ENCODE results near the gene UBASH3B. TPM values are rescaled to one million over a fixed set of nuclear protein-coding genes. Genes with fewer than 3 reads are reported as not detected.

UBASH3B gene
- total RNA-seq, 2 experiments from 2014 or later, result 54.7 to 73.0 TPM

GRCh38 chr11:122676638-122677037, 21.1 kb downstream of the UBASH3B start:
- Histone ChIP-seq H3K9me3 (ENCODE audit: low read length) (no peaks in the 10 kb centered on the region), H2AFZ (ENCODE audit: low read length) (no peak overlapping the region), H3K79me2 (ENCODE audit: insufficient read depth, low read depth, low read length) (peaks cover 32% of the 10 kb centered on the region; the same call in 1 of the 2 replicates), H3K36me3 (ENCODE audit: insufficient read depth, low read length) (peaks cover 17% of the 10 kb centered on the region), H3K9me2 (ENCODE audit: insufficient read depth, low read length) (no peaks in the 10 kb centered on the region), H3K4me3 (ENCODE audit: low read depth, low read length, poor library complexity, severe bottlenecking) (no peak overlapping the region), H3K4me2 (ENCODE audit: low read length) (no peak overlapping the region), H3K4me1 (ENCODE audit: insufficient read depth, low read length, poor library complexity, severe bottlenecking) (peaks cover 69% of the 10 kb centered on the region), H4K20me1 (ENCODE audit: insufficient read depth, low read length) (no peaks in the 10 kb centered on the region), H3K27ac (ENCODE audit: low read depth, low read length, poor library complexity, severe bottlenecking) (no peak overlapping the region)
- TF ChIP-seq CTCF (conservative IDR thresholded peaks at IDR 0.05; ENCODE audit: low read length) (no peak), EZH2phosphoT487 (IDR thresholded peaks at IDR 0.05; ENCODE audit: borderline replicate concordance, low read depth, low read length) (no peak)
- ChIA-PET CTCF (ENCODE audit: unreplicated experiment) (no interaction called here), POLR2A (interaction anchor here (1.0 to 6.4 kb wide), 4 partner anchors 15 to 79 kb away, joined by 3 to 57 read pairs (median 4); no protein-coding TSS in a partner anchor)
- intact Hi-C loops (cut with micrococcal nuclease; ENCODE audit: unreplicated experiment), result no loop called here
- no TSS peak for BruUV-seq (replicated peaks)
- no peak for DNase-seq (ENCODE audit: low spot score)

GRCh38 chr11:122677256-122677655, 21.7 kb downstream of the UBASH3B start:
- intact Hi-C loops (cut with micrococcal nuclease; ENCODE audit: unreplicated experiment), result no loop called here
- H3K36me3 ChIP-seq (ENCODE audit: insufficient read depth, low read length), result peaks cover 12% of the 10 kb centered on the region; the same call in 1 of the 2 replicates
- H3K4me2 ChIP-seq (ENCODE audit: low read length), result no peak overlapping the region
- no peak overlapping the region for H3K27ac ChIP-seq (ENCODE audit: low read depth, low read length, poor library complexity, severe bottlenecking)
- H3K9me3 ChIP-seq (ENCODE audit: low read length), result no peaks in the 10 kb centered on the region
- no peak for DNase-seq (ENCODE audit: low spot score)
- no peak overlapping the region for H3K4me3 ChIP-seq (ENCODE audit: low read depth, low read length, poor library complexity, severe bottlenecking)
- H2AFZ ChIP-seq (ENCODE audit: low read length), result no peak overlapping the region
- H4K20me1 ChIP-seq (ENCODE audit: insufficient read depth, low read length), result no peaks in the 10 kb centered on the region
- H3K9me2 ChIP-seq (ENCODE audit: insufficient read depth, low read length), result no peaks in the 10 kb centered on the region
- H3K4me1 ChIP-seq (ENCODE audit: insufficient read depth, low read length, poor library complexity, severe bottlenecking), result peaks cover 69% of the 10 kb centered on the region
- ChIA-PET POLR2A (interaction anchor here (1.0 to 6.4 kb wide), 4 partner anchors 14 to 79 kb away, joined by 3 to 57 read pairs (median 4); no protein-coding TSS in a partner anchor), CTCF (ENCODE audit: unreplicated experiment) (no interaction called here)
- TF ChIP-seq EZH2phosphoT487 (IDR thresholded peaks at IDR 0.05; ENCODE audit: borderline replicate concordance, low read depth, low read length), result no peak
- TF ChIP-seq CTCF (conservative IDR thresholded peaks at IDR 0.05; ENCODE audit: low read length), result no peak
- BruUV-seq (replicated peaks), result no TSS peak
- peaks cover 28% of the 10 kb centered on the region; the same call in 1 of the 2 replicates for H3K79me2 ChIP-seq (ENCODE audit: insufficient read depth, low read depth, low read length)

- Histone ChIP-seq H3K4me1 (ENCODE audit: insufficient read depth, low read length, poor library complexity, severe bottlenecking) (peaks cover 58% of the 10 kb centered on the region), H4K20me1 (ENCODE audit: insufficient read depth, low read length) (no peaks in the 10 kb centered on the region), H3K4me2 (ENCODE audit: low read length) (no peak overlapping the region), H3K4me3 (ENCODE audit: low read depth, low read length, poor library complexity, severe bottlenecking) (no peak overlapping the region), H3K79me2 (ENCODE audit: insufficient read depth, low read depth, low read length) (peaks cover 36% of the 10 kb centered on the region; the same call in 1 of the 2 replicates), H3K36me3 (ENCODE audit: insufficient read depth, low read length) (peaks cover 4% of the 10 kb centered on the region; the same call in 1 of the 2 replicates), H3K9me2 (ENCODE audit: insufficient read depth, low read length) (no peaks in the 10 kb centered on the region), H3K9me3 (ENCODE audit: low read length) (no peaks in the 10 kb centered on the region), H2AFZ (ENCODE audit: low read length) (no peak overlapping the region), H3K27ac (ENCODE audit: low read depth, low read length, poor library complexity, severe bottlenecking) (no peak overlapping the region)
- no TSS peak for BruUV-seq (replicated peaks)
- ChIA-PET CTCF (ENCODE audit: unreplicated experiment) (no interaction called here), POLR2A (interaction anchor here (1.1 to 2.0 kb wide), 2 partner anchors 13 to 87 kb away, joined by 3 to 5 read pairs; no protein-coding TSS in a partner anchor)
- TF ChIP-seq CTCF (conservative IDR thresholded peaks at IDR 0.05; ENCODE audit: low read length) (no peak), EZH2phosphoT487 (IDR thresholded peaks at IDR 0.05; ENCODE audit: borderline replicate concordance, low read depth, low read length) (no peak)
- DNase-seq (ENCODE audit: low spot score), result no peak
- intact Hi-C loops (cut with micrococcal nuclease; ENCODE audit: unreplicated experiment), result no loop called here
Measured at GRCh38 chr11:122678406-122678805, 22.9 kb downstream of the UBASH3B start.

All from OCI-LY7 (cell line).